Measurements from ENCODE around the gene SSTR5.

DNA sequence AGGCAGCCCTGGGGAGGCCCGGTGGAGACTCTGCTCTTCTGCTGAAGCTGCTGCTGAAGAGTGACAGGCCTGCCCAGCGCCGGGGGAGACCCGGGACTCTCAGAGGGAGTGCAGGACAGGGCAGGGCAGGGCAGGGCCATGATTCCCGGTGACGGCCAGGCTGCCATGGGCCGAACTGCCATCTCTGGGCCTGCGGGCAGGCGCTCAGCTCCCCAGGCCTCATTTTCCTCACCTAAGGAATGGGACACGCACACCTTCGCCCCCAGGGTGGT lies 22.6 kb upstream of the SSTR5 start:
- TF ChIP-seq CTCF (IDR thresholded peaks at IDR 0.05), result no peak
- no peak for TF ChIP-seq RAD21 (conservative IDR thresholded peaks at IDR 0.05 in 1 of 2, IDR thresholded peaks at IDR 0.05 in 1 of 2)
- TF ChIP-seq BHLHE40 (IDR thresholded peaks at IDR 0.05; ENCODE audit: low read depth, low read length), result no peak
